Measurements from ENCODE around the gene IRF3. TPM values are rescaled to one million over a fixed set of nuclear protein-coding genes. Genes with fewer than 3 reads are reported as not detected.

The IRF3 gene
- total RNA-seq, 1 experiment from 2014 or later: 65.6 TPM

DNA sequence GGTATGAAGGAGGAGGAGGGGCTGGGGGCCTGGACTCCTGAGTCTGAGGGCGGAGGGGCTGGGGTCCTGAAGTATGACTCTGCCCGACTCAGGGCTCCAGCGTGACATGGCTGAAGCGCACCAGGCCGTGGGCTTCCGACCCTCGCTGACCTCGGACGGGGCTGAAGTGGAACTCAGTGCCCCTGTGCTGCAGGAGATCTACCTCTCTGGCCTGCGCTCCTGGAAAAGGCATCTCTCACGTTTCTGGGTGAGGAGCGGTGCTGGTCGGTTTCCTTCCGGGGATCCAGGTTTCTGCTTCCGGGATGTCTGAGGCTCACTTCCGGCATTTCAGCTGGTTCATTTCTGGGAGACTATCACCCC is 26.5 kb upstream of the IRF3 start:
- no peak for DNase-seq (ENCODE audit: unreplicated experiment)
- no peaks in the 10 kb centered on the region for H3K9me3 Mint-ChIP-seq (ENCODE audit: unreplicated experiment)
- peaks cover 24% of the 10 kb centered on the region for H3K36me3 Mint-ChIP-seq (ENCODE audit: insufficient read depth, unreplicated experiment)
- TF ChIP-seq, protein P1, sequence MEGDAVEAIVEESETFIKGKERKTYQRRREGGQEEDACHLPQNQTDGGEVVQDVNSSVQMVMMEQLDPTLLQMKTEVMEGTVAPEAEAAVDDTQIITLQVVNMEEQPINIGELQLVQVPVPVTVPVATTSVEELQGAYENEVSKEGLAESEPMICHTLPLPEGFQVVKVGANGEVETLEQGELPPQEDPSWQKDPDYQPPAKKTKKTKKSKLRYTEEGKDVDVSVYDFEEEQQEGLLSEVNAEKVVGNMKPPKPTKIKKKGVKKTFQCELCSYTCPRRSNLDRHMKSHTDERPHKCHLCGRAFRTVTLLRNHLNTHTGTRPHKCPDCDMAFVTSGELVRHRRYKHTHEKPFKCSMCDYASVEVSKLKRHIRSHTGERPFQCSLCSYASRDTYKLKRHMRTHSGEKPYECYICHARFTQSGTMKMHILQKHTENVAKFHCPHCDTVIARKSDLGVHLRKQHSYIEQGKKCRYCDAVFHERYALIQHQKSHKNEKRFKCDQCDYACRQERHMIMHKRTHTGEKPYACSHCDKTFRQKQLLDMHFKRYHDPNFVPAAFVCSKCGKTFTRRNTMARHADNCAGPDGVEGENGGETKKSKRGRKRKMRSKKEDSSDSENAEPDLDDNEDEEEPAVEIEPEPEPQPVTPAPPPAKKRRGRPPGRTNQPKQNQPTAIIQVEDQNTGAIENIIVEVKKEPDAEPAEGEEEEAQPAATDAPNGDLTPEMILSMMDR (IDR thresholded peaks at IDR 0.05; ENCODE audit: unreplicated experiment): no peak
- peaks cover 14% of the 10 kb centered on the region for H3K4me1 Mint-ChIP-seq (ENCODE audit: insufficient read depth, unreplicated experiment)
- POLR2A ChIA-PET: interaction anchor here (0.6 kb wide), 1 partner anchor 69 kb away, joined by 3 read pairs; no protein-coding TSS in a partner anchor
- BruUV-seq (replicated peaks): no TSS peak
- CTCF ChIA-PET: interaction anchor here (0.6 to 0.7 kb wide), 2 partner anchors 121 to 220 kb away, joined by 3 to 6 read pairs; no protein-coding TSS in a partner anchor
- intact Hi-C loops (cut with micrococcal nuclease): no loop called here
- no peaks in the 10 kb centered on the region for H3K27me3 Mint-ChIP-seq (ENCODE audit: insufficient read depth, unreplicated experiment)
- no peak overlapping the region for H3K27ac Mint-ChIP-seq (ENCODE audit: low read depth, unreplicated experiment)
- H3K4me3 Mint-ChIP-seq (ENCODE audit: unreplicated experiment): no peak overlapping the region

DNA sequence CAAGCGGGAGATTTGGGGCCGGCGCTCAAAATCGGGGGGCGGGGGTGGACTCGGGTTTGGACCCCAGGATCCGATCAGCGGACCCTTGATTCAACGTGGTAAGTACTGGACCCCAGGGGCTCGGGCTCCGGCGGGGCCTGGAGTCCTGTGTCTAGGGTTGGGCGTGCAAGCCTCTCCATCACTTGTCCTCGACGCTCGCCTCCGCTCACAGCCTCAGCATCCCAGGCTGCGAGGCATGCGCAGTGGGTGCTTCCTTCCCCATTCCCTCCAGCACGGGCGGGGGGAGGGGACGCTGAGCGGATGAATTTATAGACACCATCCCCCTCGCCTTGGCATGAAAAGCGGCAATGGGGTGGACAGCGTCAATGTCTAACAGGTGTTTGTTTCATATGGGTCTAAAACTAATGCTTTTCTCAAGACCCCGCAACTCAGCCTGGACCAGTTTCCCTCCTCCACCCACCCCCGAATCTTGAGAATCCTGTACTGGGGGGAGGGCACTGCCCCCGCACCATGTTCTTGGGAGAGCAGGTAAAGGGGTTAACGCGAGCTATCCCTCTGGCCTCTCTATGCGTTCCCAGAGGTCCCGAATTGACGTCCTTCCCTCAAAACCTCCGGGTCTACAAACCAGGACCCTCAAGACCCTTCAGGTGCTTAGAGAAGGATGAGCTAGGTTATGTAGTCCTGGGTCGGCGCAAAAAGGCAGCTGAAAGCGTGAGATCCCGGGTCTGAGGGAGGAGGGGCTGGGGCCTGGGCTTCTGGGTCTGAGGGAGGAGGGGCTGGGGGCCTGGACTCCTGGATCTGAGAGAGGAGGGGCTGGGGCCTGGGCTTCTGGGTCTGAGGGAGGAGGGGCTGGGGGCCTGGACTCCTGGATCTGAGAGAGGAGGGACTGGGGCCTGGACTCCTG is 25.8 kb upstream of the IRF3 start:
- H3K9me3 Mint-ChIP-seq (ENCODE audit: unreplicated experiment): no peaks in the 10 kb centered on the region
- intact Hi-C loops (cut with micrococcal nuclease): no loop called here
- peaks cover 14% of the 10 kb centered on the region for H3K4me1 Mint-ChIP-seq (ENCODE audit: insufficient read depth, unreplicated experiment)
- H3K36me3 Mint-ChIP-seq (ENCODE audit: insufficient read depth, unreplicated experiment): peaks cover 28% of the 10 kb centered on the region
- H3K27ac Mint-ChIP-seq (ENCODE audit: low read depth, unreplicated experiment): no peak overlapping the region
- POLR2A ChIA-PET: interaction anchor here (0.6 kb wide), 1 partner anchor 68 kb away, joined by 3 read pairs; no protein-coding TSS in a partner anchor
- CTCF ChIA-PET: interaction anchor here (0.7 kb wide), 1 partner anchor 219 kb away, joined by 6 read pairs; no protein-coding TSS in a partner anchor
- TF ChIP-seq, protein P1 (IDR thresholded peaks at IDR 0.05; ENCODE audit: unreplicated experiment): no peak
- no peaks in the 10 kb centered on the region for H3K27me3 Mint-ChIP-seq (ENCODE audit: insufficient read depth, unreplicated experiment)
- no peak for DNase-seq (ENCODE audit: unreplicated experiment)
- BruUV-seq (replicated peaks): no TSS peak
- H3K4me3 Mint-ChIP-seq (ENCODE audit: unreplicated experiment): peak overlapping the region; percentile 56

DNA sequence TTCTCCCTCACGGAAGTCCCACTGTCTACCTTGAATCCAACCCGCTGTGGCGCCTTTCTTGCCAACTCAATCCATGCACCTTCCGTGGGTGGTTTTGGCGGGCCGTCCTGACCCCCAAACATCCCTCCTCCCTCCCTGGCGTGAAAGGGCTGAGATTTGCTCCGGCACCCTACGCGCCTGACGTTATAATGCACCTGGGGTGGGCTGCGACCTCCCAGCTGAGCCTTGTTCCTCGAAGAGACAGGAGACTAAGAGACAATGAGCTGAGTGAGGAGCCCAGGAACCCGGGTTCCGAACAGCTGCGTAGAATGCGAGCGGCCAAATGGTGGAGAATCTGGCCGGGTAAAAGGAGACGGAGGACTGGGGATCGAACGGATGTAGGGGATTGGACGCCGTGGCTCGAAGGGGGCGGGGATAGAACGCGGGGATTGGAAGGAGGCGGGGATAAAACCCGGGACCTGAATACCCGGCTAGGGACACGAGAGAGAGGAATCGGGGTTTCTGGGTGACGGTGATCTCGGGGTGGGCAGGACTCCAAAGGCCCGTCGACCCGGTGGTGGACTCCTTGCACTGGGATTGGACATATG is 25.1 kb upstream of the IRF3 start, which contains the start of gene CPT1C:
TSS of gene CPT1C (plus strand) at position 461 of the 587 bp plus-strand sequence. CDS start 1,137 bp downstream, outside the sequence.
- Mint-ChIP-seq H3K4me1 (ENCODE audit: insufficient read depth, unreplicated experiment) (peaks cover 14% of the 10 kb centered on the region), H3K4me3 (ENCODE audit: unreplicated experiment) (peak within 1 kb of the TSS; percentile 56), H3K9me3 (ENCODE audit: unreplicated experiment) (no peaks in the 10 kb centered on the region), H3K27me3 (ENCODE audit: insufficient read depth, unreplicated experiment) (no peaks in the 10 kb centered on the region), H3K27ac (ENCODE audit: low read depth, unreplicated experiment) (no peak within 1 kb of the TSS), H3K36me3 (ENCODE audit: insufficient read depth, unreplicated experiment) (peaks cover 32% of the 10 kb centered on the region)
- DNase-seq (ENCODE audit: unreplicated experiment): peak; percentile 52
- CTCF ChIA-PET: no interaction called here
- POLR2A ChIA-PET: interaction anchor here (0.6 kb wide), 1 partner anchor 13 kb away, joined by 4 read pairs; no protein-coding TSS in a partner anchor
- TF ChIP-seq, protein P1 (IDR thresholded peaks at IDR 0.05; ENCODE audit: unreplicated experiment): no peak
- BruUV-seq (replicated peaks): no TSS peak
- intact Hi-C loops (cut with micrococcal nuclease): no loop called here

DNA sequence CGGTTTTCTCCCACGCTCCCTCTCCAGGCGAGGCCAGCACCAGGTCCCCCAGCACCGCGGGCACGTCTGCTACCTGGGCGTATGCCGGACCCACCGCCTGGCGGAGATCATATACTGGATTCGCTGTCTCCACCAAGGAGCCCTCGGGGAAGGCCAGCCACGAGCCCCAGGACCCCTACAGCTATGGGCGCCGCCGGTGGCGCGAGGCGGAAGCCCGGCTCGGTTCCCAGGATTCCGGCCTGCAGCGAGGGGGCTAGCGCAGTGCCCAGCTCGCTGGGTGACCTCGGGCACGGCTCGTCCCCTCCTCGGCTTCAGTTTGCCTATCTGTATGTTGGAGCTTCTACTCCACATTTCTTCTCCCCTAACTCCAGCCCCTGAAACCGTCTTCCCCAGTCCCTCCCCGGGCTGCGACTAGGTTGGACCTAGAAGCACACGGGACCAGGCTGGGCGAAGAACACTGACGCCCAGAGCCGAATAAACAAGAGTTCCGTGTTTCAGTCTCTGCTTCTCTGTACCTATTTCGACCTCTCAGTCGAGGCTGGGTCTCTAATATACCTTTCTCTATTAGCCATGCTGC is 24.5 kb upstream of the IRF3 start:
- Mint-ChIP-seq H3K36me3 (ENCODE audit: insufficient read depth, unreplicated experiment) (peaks cover 38% of the 10 kb centered on the region), H3K27ac (ENCODE audit: low read depth, unreplicated experiment) (no peak overlapping the region), H3K9me3 (ENCODE audit: unreplicated experiment) (no peaks in the 10 kb centered on the region), H3K4me3 (ENCODE audit: unreplicated experiment) (peak overlapping the region; percentile 56), H3K4me1 (ENCODE audit: insufficient read depth, unreplicated experiment) (peaks cover 14% of the 10 kb centered on the region), H3K27me3 (ENCODE audit: insufficient read depth, unreplicated experiment) (no peaks in the 10 kb centered on the region)
- POLR2A ChIA-PET: interaction anchor here (0.6 to 0.7 kb wide), 2 partner anchors 12 to 77 kb away, joined by 3 to 4 read pairs; no protein-coding TSS in a partner anchor
- no TSS peak for BruUV-seq (replicated peaks)
- DNase-seq (ENCODE audit: unreplicated experiment): no peak
- intact Hi-C loops (cut with micrococcal nuclease): no loop called here
- TF ChIP-seq, protein P1 (IDR thresholded peaks at IDR 0.05; ENCODE audit: unreplicated experiment): no peak
- CTCF ChIA-PET: no interaction called here
